Measurements from ENCODE around the gene MDFIC. TPM values are rescaled to one million over a fixed set of nuclear protein-coding genes. Genes with fewer than 3 reads are reported as not detected.
A peak's percentile ranks its signal among the peaks of the same experiment; 100 is the strongest.

MDFIC gene
- total RNA-seq, 1 experiment from 2014 or later, result 19.1 TPM

GRCh38 chr7:114928060-114928459, 6.2 kb downstream of the MDFIC start:
- no peak for DNase-seq (ENCODE audit: low read depth)

- no peak for DNase-seq (ENCODE audit: low read depth)
These were observed 7.7 kb downstream of the MDFIC start for GRCh38 chr7:114929570-114929969.

- DNase-seq (ENCODE audit: low read depth), result no peak
These were observed 8.3 kb downstream of the MDFIC start for GRCh38 chr7:114930107-114930661.

- DNase-seq (ENCODE audit: low read depth), result no peak
These were observed 9.1 kb downstream of the MDFIC start for GRCh38 chr7:114930829-114931655.

GRCh38 chr7:114931656-114932011, 9.7 kb downstream of the MDFIC start:
- DNase-seq (ENCODE audit: low read depth), result no peak

GRCh38 chr7:114932991-114933390, 11.1 kb downstream of the MDFIC start:
- no peak for DNase-seq (ENCODE audit: low read depth)

GRCh38 chr7:114933658-114934057, 11.8 kb downstream of the MDFIC start:
- no peak for DNase-seq (ENCODE audit: low read depth)

- no peak for DNase-seq (ENCODE audit: low read depth)
These were observed 12.2 kb downstream of the MDFIC start for GRCh38 chr7:114934086-114934485.

GRCh38 chr7:114934713-114935112, 12.8 kb downstream of the MDFIC start:
- DNase-seq (ENCODE audit: low read depth), result no peak

GRCh38 chr7:114936471-114936870, 14.6 kb downstream of the MDFIC start:
- DNase-seq (ENCODE audit: low read depth), result no peak

- DNase-seq (ENCODE audit: low read depth), result no peak
These were observed 15.6 kb downstream of the MDFIC start for GRCh38 chr7:114937446-114937845.

- DNase-seq (ENCODE audit: low read depth), result no peak
These were observed 16.9 kb downstream of the MDFIC start for GRCh38 chr7:114938785-114939184.

GRCh38 chr7:114939484-114940097, 17.7 kb downstream of the MDFIC start:
- DNase-seq (ENCODE audit: low read depth), result no peak

- DNase-seq (ENCODE audit: low read depth), result no peak
These were observed 18.3 kb downstream of the MDFIC start for GRCh38 chr7:114940220-114940619.

GRCh38 chr7:114941692-114942091, 19.8 kb downstream of the MDFIC start:
- no peak for DNase-seq (ENCODE audit: low read depth)

- no peak for DNase-seq (ENCODE audit: low read depth)
These were observed 20.7 kb downstream of the MDFIC start for GRCh38 chr7:114942446-114943175.

- no peak for DNase-seq (ENCODE audit: low read depth)
These were observed 21.6 kb downstream of the MDFIC start for GRCh38 chr7:114943530-114943929.

- DNase-seq (ENCODE audit: low read depth), result no peak
These were observed 22.3 kb downstream of the MDFIC start for GRCh38 chr7:114943953-114944744.

- peak; percentile 61 for DNase-seq (ENCODE audit: low read depth)
These were observed 23.1 kb downstream of the MDFIC start for GRCh38 chr7:114944745-114945625.

- DNase-seq (ENCODE audit: low read depth), result peak; percentile 22
These were observed 27.3 kb downstream of the MDFIC start for GRCh38 chr7:114949231-114949630.

GRCh38 chr7:114952296-114952695, 30.4 kb downstream of the MDFIC start:
- DNase-seq (ENCODE audit: low read depth), result no peak

Data from M059J (cell line).